IMR-90 (cell line): ENCODE data around the gene SLC35D2. TPM values are rescaled to one million over a fixed set of nuclear protein-coding genes. Genes with fewer than 3 reads are reported as not detected.

Experiments used
- ATAC-seq: fragments of 200-7000 bp; cut with Tn5 transposase; 2 replicates; pipeline ENCODE4 v1.9.1; 2020; ENCODE audit warnings: low read depth, mild to moderate bottlenecking, moderate library complexity
- BruUV-seq: library from RNA; stranded (reverse); fragments of 400-500 nt; replicated peaks from 2 replicates; lab custom pipeline; 2021; lab: Mats Ljungman, UMichigan
- CTCF ChIA-PET: fragments of 300-600 bp; formaldehyde crosslinking; extraction: SDS; loops from one replicate; lab custom pipeline; 2021; ENCODE audit warnings: antibody characterized with exemption; lab: Yijun Ruan, JAX
- POLR2A ChIA-PET: fragments of 300-600 bp; sonication (Branson Sonifier 250); formaldehyde crosslinking; loops from one replicate; lab custom pipeline; 2022; ENCODE audit warnings: antibody characterized with exemption; ENCODE audit not compliant: unreplicated experiment; lab: Charles Lee
- DNase-seq: peaks from one replicate; pipeline ENCODE4 v3.0.0; 2013
- H2AFZ ChIP-seq: replicated peaks from 2 replicates; pipeline ENCODE3; 2013; ENCODE audit warnings: low read length, mild to moderate bottlenecking; ENCODE audit not compliant: poor library complexity
- H2AK5ac ChIP-seq: 2 replicates; pipeline ENCODE4 v1.6.1; 2013; ENCODE audit warnings: low read depth, low read length, inconsistent platforms
- H2AK9ac ChIP-seq: replicated peaks from 2 replicates; pipeline ENCODE3; 2013; ENCODE audit warnings: mild to moderate bottlenecking, low read depth, low read length, moderate library complexity; ENCODE audit not compliant: poor library complexity
- H2BK120ac ChIP-seq: 2 replicates; pipeline ENCODE4 v1.6.1; 2013; ENCODE audit warnings: low read depth, low read length, inconsistent platforms
- H2BK15ac ChIP-seq: 3 replicates; pipeline ENCODE4 v1.6.1; 2013; ENCODE audit warnings: low read depth, low read length, inconsistent platforms
- H2BK20ac ChIP-seq: 2 replicates; pipeline ENCODE4 v1.6.1; 2013; ENCODE audit warnings: low read depth, mild to moderate bottlenecking, inconsistent platforms, low read length, moderate library complexity
- H2BK5ac ChIP-seq: 2 replicates; pipeline ENCODE4 v1.6.1; 2013; ENCODE audit warnings: mild to moderate bottlenecking, low read depth, low read length, inconsistent platforms; ENCODE audit not compliant: poor library complexity, severe bottlenecking
- H3K14ac ChIP-seq: replicated peaks from 2 replicates; pipeline ENCODE4 v1.6.1; 2013; ENCODE audit warnings: low read depth, low read length, inconsistent platforms
- H3K18ac ChIP-seq: 2 replicates; pipeline ENCODE4 v1.6.1; 2013; ENCODE audit warnings: low read depth, low read length, control low read depth
- H3K23ac ChIP-seq: 2 replicates; pipeline ENCODE4 v1.6.1; 2013; ENCODE audit warnings: low read depth, low read length, inconsistent platforms
- H3K27ac ChIP-seq: 2 replicates; pipeline ENCODE4 v1.5.1; 2013; ENCODE audit warnings: mild to moderate bottlenecking, control low read depth, low read length; ENCODE audit not compliant: insufficient read depth
- H3K27me3 ChIP-seq: 2 replicates; pipeline ENCODE4 v1.6.1; 2013; ENCODE audit warnings: low read length; ENCODE audit not compliant: control insufficient read depth, insufficient read depth
- H3K36me3 ChIP-seq: 2 replicates; pipeline ENCODE4 v1.6.1; 2013; ENCODE audit warnings: low read length, mixed read lengths; ENCODE audit not compliant: control insufficient read depth, insufficient read depth
- H3K4ac ChIP-seq: 2 replicates; pipeline ENCODE4 v1.6.1; 2013; ENCODE audit warnings: low read depth, low read length, inconsistent platforms
- H3K4me1 ChIP-seq: 2 replicates; pipeline ENCODE4 v1.6.1; 2013; ENCODE audit warnings: low read length, mixed read lengths; ENCODE audit not compliant: control insufficient read depth, insufficient read depth
- H3K4me2 ChIP-seq: 2 replicates; pipeline ENCODE4 v1.6.1; 2013; ENCODE audit warnings: low read depth, mild to moderate bottlenecking, control low read depth, low read length, moderate library complexity
- H3K4me3 ChIP-seq: 2 replicates; pipeline ENCODE4 v1.5.1; 2013; ENCODE audit warnings: low read depth, mild to moderate bottlenecking, control low read depth, low read length, moderate library complexity; ENCODE audit not compliant: insufficient read depth
- H3K56ac ChIP-seq: 2 replicates; pipeline ENCODE4 v1.6.1; 2013; ENCODE audit warnings: low read length, inconsistent platforms; ENCODE audit not compliant: insufficient read depth; ENCODE audit errors: extremely low read depth
- H3K79me1 ChIP-seq, 2 experiments: 2 replicates each; pipeline ENCODE4 v1.6.1; 2013; ENCODE audit warnings: low read length in 2 of 2, inconsistent platforms in 1 of 2, low read depth in 1 of 2
- H3K9ac ChIP-seq: 2 replicates; pipeline ENCODE4 v1.6.1; 2013; ENCODE audit warnings: low read depth, low read length, control low read depth
- H3K9me1 ChIP-seq: 2 replicates; pipeline ENCODE4 v1.6.1; 2013; ENCODE audit warnings: low read length, inconsistent platforms; ENCODE audit not compliant: insufficient read depth
- H3K9me3 ChIP-seq: 2 replicates; pipeline ENCODE4 v1.6.1; 2013; ENCODE audit warnings: low read length; ENCODE audit not compliant: control insufficient read depth, insufficient read depth
- H4K20me1 ChIP-seq: 2 replicates; pipeline ENCODE4 v1.6.1; 2013; ENCODE audit warnings: low read length, inconsistent platforms; ENCODE audit not compliant: insufficient read depth
- H4K5ac ChIP-seq: 2 replicates; pipeline ENCODE4 v1.6.1; 2013; ENCODE audit warnings: mild to moderate bottlenecking, low read depth, low read length, control low read depth
- H4K8ac ChIP-seq, 2 experiments: 2 replicates each; pipeline ENCODE4 v1.6.1; 2013; ENCODE audit warnings: low read depth in 2 of 2, low read length in 2 of 2, control low read depth in 1 of 2, inconsistent platforms in 1 of 2
- H4K91ac ChIP-seq: 2 replicates; pipeline ENCODE4 v1.6.1; 2013; ENCODE audit warnings: low read depth, low read length, inconsistent platforms; ENCODE audit not compliant: insufficient read depth
- SMC3 ChIP-seq: fragments of 150-350 bp; IDR thresholded peaks from 2 replicates; pipeline ENCODE4 v1.6.1; 2016; ENCODE audit warnings: low read depth, mild to moderate bottlenecking, antibody characterized with exemption, low read length, moderate library complexity
- WGBS, 2 experiments: methylation state at CpG; one replicate each; pipeline versions ENCODE4 v1.1.5 to v1.1.7; 2013; ENCODE audit warnings: missing lambda C conversion rate in 2 of 2; ENCODE audit not compliant: insufficient read length in 1 of 2; ENCODE audit errors: extremely low coverage in 2 of 2; 5-methylcytosine and 5-hydroxymethylcytosine counted together
- dilution Hi-C: fragments of 300-500 bp; cut with HindIII; formaldehyde crosslinking; loops from one replicate; pipeline ENCODE4 v1.14.3; 2018; ENCODE audit warnings: low sequenced_read_pairs; ENCODE audit not compliant: unreplicated experiment
- in situ Hi-C: fragments of 300-500 bp; cut with MboI; formaldehyde crosslinking; loops from 3 replicates; pipeline ENCODE4 v1.14.3; 2019; ENCODE audit warnings: low sequenced_read_pairs, inconsistent platforms, mixed read lengths
- intact Hi-C: fragments of 100-400 bp; cut with micrococcal nuclease; formaldehyde crosslinking; loops from 2 replicates; pipeline ENCODE4 v1.10.0; 2022
- polyA plus RNA-seq, 3 experiments: library from polyadenylated mRNA; depleted of rRNA; stranded (reverse); fragments of >200 nt; gene quantifications; 2 replicates each; pipeline ENCODE4 v1.2.3, GENCODE V29; 2012; ENCODE audit warnings: low replicate concordance in 1 of 3
- total RNA-seq: library from RNA; depleted of rRNA; stranded (reverse); fragments of >200 nt; gene quantifications from 2 replicates; pipeline ENCODE4 v1.2.3, GENCODE V29; 2012

Gene SLC35D2
- total and polyA plus RNA-seq, 2 of the 4 experiments (the other 2 are of a cell fraction) = 9.7 to 11.8 TPM

- H2AK9ac ChIP-seq = no peak overlapping the region
- ChIA-PET CTCF (interaction anchor here (0.6 kb wide), 2 partner anchors 424 to 1310 kb away, joined by 3 read pairs; no protein-coding TSS in a partner anchor), POLR2A (no interaction called here)
- no peak overlapping the region for H3K4ac ChIP-seq
- H3K79me1 ChIP-seq = no peaks in the 10 kb centered on the region; a peak in 1 of 4 replicates
- no peak overlapping the region for H3K27ac ChIP-seq
- no peak overlapping the region for H2BK20ac ChIP-seq
- TF ChIP-seq SMC3 = no peak
- no peaks in the 10 kb centered on the region for H4K20me1 ChIP-seq
- H3K4me2 ChIP-seq = no peak overlapping the region
- H2BK15ac ChIP-seq = no peak overlapping the region
- H3K56ac ChIP-seq = no peak overlapping the region
- H3K23ac ChIP-seq = no peak overlapping the region
- H2BK120ac ChIP-seq = no peak overlapping the region
- BruUV-seq = no TSS peak
- H3K4me3 ChIP-seq = no peak overlapping the region
- peaks cover 10% of the 10 kb centered on the region for H3K36me3 ChIP-seq
- H3K9ac ChIP-seq = no peak overlapping the region
- no peak overlapping the region for H3K14ac ChIP-seq
- H3K4me1 ChIP-seq = no peaks in the 10 kb centered on the region
- no peaks in the 10 kb centered on the region; the same call in 1 of the 2 replicates for H3K9me1 ChIP-seq
- intact Hi-C loops (no loop called here), in situ Hi-C loops (no loop called here), dilution Hi-C loops (no loop called here)
- no peak for ATAC-seq
- H3K27me3 ChIP-seq = no peaks in the 10 kb centered on the region
- H2AK5ac ChIP-seq = no peak overlapping the region
- no peak overlapping the region for H4K8ac ChIP-seq
- no CpG with 5 or more reads among the region's 1 CpG for WGBS, 2 experiments
- no peak for DNase-seq
- H4K91ac ChIP-seq = no peak overlapping the region
- peaks cover 4% of the 10 kb centered on the region for H3K9me3 ChIP-seq
- H4K5ac ChIP-seq = no peak overlapping the region
- no peak overlapping the region for H2BK5ac ChIP-seq
- H3K18ac ChIP-seq = no peak overlapping the region
- H2AFZ ChIP-seq = no peak overlapping the region
These were observed 32.6 kb downstream of the SLC35D2 start for GRCh38 chr9:96350866-96351265.
